Measurements from ENCODE around the gene CANT1.
"Not testable (repeated sequence)": the region's sequence is repeated elsewhere in the genome, so short reads cannot be mapped to it uniquely, and the experiment has no call there.

CANT1 gene

DNA sequence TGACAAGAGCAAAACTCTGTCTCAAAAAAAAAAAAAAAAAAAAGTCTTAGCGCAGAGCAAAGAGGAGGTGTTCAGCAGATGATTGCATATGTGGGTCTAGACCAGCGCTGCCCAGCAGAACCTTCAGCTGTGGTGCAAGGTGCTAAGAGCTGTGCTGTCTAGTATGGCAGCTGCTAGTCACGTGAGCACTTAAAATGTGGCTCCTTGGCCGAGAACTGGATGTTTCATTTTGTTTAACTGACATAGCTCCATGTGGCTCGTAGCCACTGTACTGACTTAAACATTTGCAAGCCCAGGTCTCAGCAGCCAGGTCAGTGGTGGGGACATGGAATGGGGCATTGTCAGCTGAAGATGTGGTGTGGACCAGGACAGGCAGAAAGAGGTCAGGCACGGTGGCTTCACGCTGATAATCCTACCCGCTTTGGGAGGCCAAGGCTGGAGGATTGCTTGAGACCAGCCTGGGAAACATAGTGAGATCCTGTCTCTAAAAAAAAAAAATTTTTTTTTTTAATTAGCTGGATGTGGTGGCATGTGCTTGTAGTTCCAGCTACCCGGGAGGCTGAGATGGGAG is 23.6 kb upstream of the CANT1 start:
- no peaks in the 10 kb centered on the region for H3K36me3 ChIP-seq (ENCODE audit: control insufficient read depth, insufficient read depth, low read length)
- H3K27me3 ChIP-seq (ENCODE audit: control insufficient read depth, insufficient read depth, low read length) = no peaks in the 10 kb centered on the region
- no peak overlapping the region for H2AFZ ChIP-seq
- no peak overlapping the region for H3K27ac ChIP-seq
- H3K4me2 ChIP-seq (ENCODE audit: low read length) = no peak overlapping the region
- no peaks in the 10 kb centered on the region for H3K79me2 ChIP-seq
- TF ChIP-seq, protein P1, sequence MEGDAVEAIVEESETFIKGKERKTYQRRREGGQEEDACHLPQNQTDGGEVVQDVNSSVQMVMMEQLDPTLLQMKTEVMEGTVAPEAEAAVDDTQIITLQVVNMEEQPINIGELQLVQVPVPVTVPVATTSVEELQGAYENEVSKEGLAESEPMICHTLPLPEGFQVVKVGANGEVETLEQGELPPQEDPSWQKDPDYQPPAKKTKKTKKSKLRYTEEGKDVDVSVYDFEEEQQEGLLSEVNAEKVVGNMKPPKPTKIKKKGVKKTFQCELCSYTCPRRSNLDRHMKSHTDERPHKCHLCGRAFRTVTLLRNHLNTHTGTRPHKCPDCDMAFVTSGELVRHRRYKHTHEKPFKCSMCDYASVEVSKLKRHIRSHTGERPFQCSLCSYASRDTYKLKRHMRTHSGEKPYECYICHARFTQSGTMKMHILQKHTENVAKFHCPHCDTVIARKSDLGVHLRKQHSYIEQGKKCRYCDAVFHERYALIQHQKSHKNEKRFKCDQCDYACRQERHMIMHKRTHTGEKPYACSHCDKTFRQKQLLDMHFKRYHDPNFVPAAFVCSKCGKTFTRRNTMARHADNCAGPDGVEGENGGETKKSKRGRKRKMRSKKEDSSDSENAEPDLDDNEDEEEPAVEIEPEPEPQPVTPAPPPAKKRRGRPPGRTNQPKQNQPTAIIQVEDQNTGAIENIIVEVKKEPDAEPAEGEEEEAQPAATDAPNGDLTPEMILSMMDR (IDR thresholded peaks at IDR 0.05) = no peak
- H3K9me3 ChIP-seq (ENCODE audit: control insufficient read depth, low read length) = no peaks in the 10 kb centered on the region
- peaks cover 5% of the 10 kb centered on the region for H3K4me1 ChIP-seq
- no peak overlapping the region for H3K9ac ChIP-seq
- H3K4me3 ChIP-seq (ENCODE audit: low read depth, low read length) = no peak overlapping the region

DNA sequence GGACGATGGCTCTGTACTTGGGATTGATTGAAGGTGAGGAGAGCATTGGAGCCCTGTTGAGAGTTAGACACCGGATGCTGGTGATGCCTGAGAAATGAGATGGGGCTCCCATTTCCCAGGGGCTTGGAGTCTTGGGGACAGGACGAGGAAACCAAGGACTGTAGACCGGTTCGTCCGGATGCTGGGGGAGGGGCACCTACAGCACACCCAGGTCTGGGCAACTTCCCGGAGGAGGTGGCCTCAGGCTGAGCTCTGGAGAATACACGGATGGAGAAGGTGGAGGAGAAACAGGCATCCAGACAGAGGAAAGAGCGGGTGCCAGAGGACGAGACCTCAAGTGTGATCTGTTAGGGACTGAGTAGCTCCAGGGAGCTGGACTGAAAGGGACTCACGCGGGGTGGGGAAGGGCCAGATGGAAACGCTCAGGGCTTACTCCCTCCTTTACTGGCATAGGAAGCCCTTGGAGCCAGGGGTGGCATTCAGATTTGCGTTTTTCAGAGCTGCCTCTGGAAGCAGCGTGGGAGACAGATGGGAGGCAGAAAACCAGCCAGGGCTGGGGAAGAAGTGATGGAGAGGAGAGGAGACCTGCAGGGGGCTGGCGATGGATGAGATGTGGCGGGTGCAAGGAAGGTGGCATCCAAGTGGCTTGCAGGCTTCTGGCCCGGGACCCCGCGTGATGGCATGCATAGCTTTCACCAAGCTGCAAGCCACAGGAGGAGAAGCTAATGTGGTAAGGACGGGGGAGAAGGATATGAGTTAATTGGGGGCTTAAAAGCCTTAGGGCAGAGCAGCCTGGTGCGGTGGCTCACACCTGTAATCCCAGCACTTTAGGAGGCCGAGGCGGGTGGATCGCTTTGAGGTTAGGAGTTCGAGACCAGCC is 22.7 kb upstream of the CANT1 start:
- H3K4me2 ChIP-seq (ENCODE audit: low read length) = no peak overlapping the region
- no peak overlapping the region for H3K27ac ChIP-seq
- no peaks in the 10 kb centered on the region for H3K27me3 ChIP-seq (ENCODE audit: control insufficient read depth, insufficient read depth, low read length)
- no peaks in the 10 kb centered on the region for H3K79me2 ChIP-seq
- H3K9ac ChIP-seq = no peak overlapping the region
- H3K4me1 ChIP-seq = peaks cover 14% of the 10 kb centered on the region
- H3K36me3 ChIP-seq (ENCODE audit: control insufficient read depth, insufficient read depth, low read length) = no peaks in the 10 kb centered on the region
- TF ChIP-seq, protein P1 (IDR thresholded peaks at IDR 0.05) = no peak
- H2AFZ ChIP-seq = no peak overlapping the region
- no peaks in the 10 kb centered on the region for H3K9me3 ChIP-seq (ENCODE audit: control insufficient read depth, low read length)
- H3K4me3 ChIP-seq (ENCODE audit: low read depth, low read length) = no peak overlapping the region

DNA sequence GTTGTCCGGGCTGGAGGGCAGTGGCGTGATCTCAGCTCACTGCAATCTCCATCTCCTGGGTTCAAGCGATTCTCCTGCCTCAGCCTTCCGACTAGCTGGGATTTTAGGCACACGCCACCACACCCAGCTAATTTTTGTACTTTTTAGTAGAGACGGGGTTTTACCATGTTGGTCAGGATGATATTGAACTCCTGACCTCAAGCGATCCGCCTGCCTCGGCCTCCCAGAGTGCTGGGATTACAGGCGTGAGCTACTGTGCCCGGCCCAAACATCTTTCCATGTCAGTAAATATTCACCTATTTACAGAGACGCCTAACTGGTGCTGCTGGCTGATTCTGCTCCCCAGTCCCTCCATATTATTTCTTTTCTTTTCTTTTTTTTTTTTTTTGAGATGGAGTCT is 21.1 kb upstream of the CANT1 start:
- not testable (repeated sequence) for H3K36me3 ChIP-seq (ENCODE audit: control insufficient read depth, insufficient read depth, low read length); H3K79me2 ChIP-seq; H3K9ac ChIP-seq; H3K9me3 ChIP-seq (ENCODE audit: control insufficient read depth, low read length); H3K4me3 ChIP-seq (ENCODE audit: low read depth, low read length); H2AFZ ChIP-seq; H3K27ac ChIP-seq; H3K4me2 ChIP-seq (ENCODE audit: low read length); H3K27me3 ChIP-seq (ENCODE audit: control insufficient read depth, insufficient read depth, low read length)
- H3K4me1 ChIP-seq = peaks cover 25% of the 10 kb centered on the region

DNA sequence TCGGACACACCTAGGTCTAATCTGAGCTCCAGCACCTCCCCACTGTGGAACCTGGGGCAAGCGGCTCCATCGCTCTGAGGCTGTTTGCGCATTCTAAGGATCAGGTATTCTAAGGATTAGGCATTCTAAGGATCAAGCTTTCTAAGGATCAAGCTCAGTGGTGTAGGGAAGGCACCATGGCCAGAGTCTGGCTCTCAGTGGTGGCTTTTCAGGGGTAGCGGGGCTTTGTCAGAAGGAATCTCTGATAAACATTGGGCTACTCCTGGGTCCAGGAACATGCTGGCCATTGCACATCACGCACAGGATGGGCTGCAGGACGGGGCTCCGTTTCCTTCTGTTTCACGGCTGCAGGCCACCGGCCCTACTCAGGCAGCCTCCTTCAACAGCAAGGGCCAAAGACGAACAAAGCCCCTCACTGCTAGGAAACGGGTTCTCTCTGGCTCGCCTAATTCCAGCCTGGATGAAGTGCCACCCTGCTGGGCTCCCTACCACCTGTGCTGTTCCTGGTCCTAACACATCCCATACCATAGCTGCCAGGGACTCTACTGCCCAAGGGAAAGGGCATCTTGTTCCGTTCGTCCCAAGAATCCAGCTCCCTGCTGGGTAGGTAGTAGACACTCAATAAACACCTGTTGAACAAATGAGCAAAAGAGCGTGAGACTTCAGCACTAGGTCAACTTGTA is 19.9 kb upstream of the CANT1 start:
- H3K4me3 ChIP-seq (ENCODE audit: low read depth, low read length) = no peak overlapping the region
- no peak overlapping the region for H3K4me2 ChIP-seq (ENCODE audit: low read length)
- H2AFZ ChIP-seq = no peak overlapping the region
- H3K4me1 ChIP-seq = peaks cover 32% of the 10 kb centered on the region
- H3K36me3 ChIP-seq (ENCODE audit: control insufficient read depth, insufficient read depth, low read length) = no peaks in the 10 kb centered on the region
- H3K79me2 ChIP-seq = no peaks in the 10 kb centered on the region
- H3K9me3 ChIP-seq (ENCODE audit: control insufficient read depth, low read length) = no peaks in the 10 kb centered on the region
- TF ChIP-seq, protein P1 (IDR thresholded peaks at IDR 0.05) = no peak
- H3K9ac ChIP-seq = no peak overlapping the region
- no peaks in the 10 kb centered on the region for H3K27me3 ChIP-seq (ENCODE audit: control insufficient read depth, insufficient read depth, low read length)
- H3K27ac ChIP-seq = no peak overlapping the region

Data from parathyroid adenoma (tissue), 2 donors.